ENCODE measurements around the gene RNF166.

Gene RNF166

DNA sequence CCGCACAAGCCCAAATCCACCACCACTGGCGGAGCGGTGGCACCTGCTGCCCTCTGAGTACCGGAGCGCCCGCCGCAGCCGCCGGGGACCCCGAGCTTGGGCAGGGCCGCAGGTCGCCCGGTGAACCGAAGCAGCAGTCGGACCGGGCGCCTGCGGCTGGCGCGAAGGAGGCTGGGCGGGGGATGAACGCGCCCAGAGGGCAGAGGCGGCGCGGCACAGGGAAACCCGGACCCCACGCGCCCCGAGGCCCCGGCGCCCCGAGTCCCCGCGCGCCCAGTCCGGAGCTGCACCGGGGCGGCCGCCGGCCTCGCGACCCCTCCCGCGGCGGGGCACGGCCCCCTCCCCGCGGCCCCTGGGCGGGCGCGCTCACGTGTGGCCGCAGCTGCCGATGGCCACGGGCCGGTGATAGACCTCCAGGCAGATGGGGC, 393 bp downstream of the RNF166 start:
- DNase-seq = peak; percentile 34

- peak; percentile 25 for DNase-seq
Observed at GRCh38 chr16:88705076-88705684, 1.0 kb downstream of the RNF166 start.

- peak; percentile 72 for DNase-seq
Observed at GRCh38 chr16:88703486-88704309, 2.5 kb downstream of the RNF166 start.

DNA sequence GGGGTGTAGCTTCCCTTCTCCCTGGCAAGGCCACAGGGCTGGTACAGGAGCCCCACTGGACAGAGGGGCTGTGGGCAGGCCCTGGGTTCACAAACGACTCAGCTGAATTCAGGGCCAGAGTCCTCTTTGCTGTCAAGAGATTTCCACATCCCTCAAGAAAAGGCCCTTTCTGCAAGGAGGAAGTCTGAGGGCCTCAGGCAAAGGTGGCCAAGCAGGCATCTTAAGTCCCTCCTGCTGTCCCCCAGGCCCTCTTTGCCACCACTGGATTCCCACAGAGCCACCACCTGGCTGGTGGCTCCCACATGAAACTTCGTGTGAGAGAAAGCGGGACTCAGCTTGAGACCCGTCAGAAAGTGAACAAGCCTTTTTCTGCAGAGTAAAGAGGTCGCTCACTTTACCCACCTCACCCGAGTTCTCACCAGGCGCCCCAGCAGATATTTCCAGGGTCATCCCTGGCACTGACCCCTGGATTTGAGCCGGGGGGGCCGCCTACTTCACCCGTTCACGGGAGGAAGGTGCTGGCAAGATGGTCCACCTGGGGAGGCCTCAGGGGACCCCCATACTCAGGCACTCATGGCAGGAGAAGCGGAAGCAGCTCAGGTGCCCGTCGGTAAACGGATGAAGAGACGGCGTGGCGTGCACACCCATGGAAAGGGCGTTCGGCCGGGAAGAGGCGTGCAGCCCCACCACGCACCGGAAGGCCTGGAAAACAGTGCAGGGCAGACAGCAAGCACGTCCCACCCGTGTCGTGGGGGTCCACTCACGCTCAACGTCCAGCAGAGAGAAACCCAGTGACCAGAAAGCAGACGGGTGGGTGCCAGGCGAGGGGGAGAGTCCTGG, 3.6 kb downstream of the RNF166 start:
- no peak for DNase-seq

- DNase-seq = peak; percentile 19
Observed at GRCh38 chr16:88701581-88702370, 4.4 kb downstream of the RNF166 start.

GRCh38 chr16:88700636-88701482, 5.3 kb downstream of the RNF166 start:
- DNase-seq = peak; percentile 95

- DNase-seq = no peak
Observed at GRCh38 chr16:88700322-88700635, 5.9 kb downstream of the RNF166 start.

- DNase-seq = no peak
Observed at GRCh38 chr16:88699180-88699579, 7.0 kb downstream of the RNF166 start.

DNA sequence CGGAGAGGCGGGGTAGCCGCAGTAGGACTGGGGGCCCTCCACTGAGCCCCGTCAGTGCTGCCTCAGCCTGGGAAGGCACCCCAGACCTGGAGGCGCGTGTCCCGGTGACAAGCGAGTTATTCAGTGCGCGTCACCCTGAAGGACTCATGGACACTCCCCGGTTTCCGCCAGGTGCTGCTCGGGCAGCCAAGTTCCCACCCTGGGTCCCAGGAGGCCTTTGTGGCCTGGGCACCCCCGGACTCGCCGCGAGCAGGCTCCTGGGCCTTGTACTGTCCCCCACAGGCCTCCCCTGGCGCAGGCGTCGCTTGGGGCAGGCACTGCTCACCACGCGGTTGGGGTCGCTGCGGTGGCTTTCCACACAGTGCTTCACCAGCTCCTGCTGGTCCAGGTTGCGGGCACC, 7.6 kb downstream of the RNF166 start:
- DNase-seq = no peak

DNA sequence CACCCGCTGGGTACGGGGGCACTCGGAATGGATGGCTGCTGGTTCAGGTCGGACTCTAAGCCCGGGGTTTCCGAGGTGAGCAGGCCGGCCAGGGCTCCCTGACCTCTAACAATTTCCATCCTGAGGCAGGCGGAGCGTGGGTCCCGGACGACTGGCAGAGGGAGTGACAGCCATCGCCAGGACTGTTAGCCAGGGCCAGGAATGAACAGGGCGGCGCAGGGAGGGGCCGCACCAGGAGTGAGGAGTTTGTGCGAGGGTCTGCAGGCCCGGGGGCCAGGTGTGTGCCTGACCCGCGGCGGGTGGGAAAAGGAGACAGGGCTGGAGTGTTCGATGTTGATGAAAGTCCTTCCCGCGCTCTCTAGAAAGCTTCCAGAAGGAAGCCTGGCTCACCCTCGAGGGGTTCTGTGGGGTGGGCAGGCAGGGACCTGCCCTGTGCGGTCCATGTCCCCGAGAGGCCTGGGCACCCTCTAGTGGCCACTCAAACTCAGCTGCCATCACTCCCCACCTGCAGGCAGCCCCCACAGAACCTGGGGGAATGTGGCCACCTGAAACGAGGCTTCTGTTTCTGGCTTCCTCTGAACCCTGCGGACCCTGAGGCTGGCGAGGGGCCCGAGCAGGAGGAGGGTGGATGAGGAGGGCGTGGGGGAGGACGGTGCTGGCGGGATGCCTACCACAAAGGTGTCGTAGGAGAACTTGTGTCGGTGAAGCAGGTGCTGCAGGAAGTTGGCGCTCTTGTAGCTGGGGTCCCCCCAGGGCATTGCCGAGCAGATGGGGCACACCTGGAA, 8.2 kb downstream of the RNF166 start:
- DNase-seq = no peak

GRCh38 chr16:88697116-88697830, 8.9 kb downstream of the RNF166 start:
- no peak for DNase-seq

DNA sequence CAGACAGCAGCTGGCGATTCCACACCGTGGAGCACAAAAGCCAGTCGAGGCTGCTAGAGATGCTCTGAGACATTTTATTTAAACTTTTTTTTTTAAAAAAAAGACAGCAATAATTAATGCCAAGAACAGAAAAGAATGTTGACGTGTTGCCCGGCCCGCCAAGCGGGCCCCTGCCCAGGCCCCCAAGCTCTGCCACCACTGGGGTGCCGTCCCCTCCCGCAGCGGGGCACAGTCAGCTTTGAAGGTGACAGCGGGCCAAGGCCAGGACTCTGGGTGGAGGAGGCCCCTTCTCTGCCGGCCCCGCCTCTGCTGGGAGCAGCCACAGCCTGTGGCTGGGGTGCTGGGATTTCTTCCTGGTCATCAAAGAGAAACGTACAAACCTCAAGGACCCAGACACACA, 9.8 kb downstream of the RNF166 start:
- DNase-seq = no peak

GRCh38 chr16:88695753-88696152, 10.5 kb downstream of the RNF166 start:
- DNase-seq = no peak

DNA sequence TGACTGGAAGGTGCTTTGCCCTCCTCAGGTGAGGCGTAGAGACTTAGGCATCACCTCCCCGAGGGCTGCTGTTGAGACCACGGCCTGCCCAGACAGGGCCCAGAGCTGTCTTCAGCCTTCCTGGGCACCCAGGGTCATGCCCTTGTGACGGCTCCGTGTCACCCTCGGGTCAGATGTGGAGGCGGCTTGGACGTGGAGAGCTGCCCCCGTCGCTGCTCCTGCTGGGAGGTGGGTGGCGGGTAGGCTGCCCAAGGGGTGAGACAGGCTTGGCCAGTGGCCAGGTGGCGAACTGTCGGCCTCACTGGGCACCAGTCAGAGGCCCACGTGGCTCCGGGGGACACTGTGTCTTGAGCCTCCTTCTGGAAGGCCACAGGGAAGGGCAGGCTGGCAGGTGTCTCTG, 11.0 kb downstream of the RNF166 start:
- no peak for DNase-seq

GRCh38 chr16:88694221-88695087, 11.8 kb downstream of the RNF166 start:
- DNase-seq = no peak

DNA sequence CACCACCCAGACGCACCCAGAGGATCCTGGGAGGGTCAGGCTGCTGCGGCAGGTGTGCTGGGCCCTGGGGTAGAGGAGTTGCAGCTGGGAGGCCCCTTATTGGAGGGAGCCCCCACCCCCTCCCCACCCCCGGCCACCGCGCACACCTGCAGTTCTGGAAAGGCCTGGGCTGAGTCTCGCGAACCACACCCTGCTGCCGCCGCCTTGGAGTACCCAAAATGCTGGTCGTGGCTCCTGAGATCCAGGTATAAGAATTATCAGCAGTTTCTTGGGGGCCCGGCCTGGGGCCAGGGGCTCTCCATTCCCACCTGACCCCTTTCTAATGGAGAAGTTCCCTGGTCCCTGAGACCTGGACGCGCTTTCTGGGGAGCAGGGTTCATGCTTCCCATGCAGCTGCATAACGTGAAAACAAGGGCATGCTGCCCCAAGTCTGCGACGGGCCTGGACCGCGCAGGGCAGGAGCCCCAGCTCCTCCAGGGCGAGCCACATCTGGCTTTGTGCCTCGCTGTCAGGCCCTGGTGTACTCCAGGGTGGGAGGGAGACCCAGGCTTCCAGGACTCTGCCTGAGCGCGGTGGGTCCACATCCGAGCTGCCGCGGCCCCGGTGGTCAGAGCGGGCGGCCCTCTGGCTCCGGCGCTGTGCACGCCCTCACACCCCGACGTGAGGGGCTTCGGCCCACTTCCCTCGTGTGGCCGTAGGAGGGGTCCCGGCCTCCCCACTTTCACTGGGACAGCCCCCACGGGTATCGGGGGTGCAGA, 12.6 kb downstream of the RNF166 start:
- no peak for DNase-seq

DNA sequence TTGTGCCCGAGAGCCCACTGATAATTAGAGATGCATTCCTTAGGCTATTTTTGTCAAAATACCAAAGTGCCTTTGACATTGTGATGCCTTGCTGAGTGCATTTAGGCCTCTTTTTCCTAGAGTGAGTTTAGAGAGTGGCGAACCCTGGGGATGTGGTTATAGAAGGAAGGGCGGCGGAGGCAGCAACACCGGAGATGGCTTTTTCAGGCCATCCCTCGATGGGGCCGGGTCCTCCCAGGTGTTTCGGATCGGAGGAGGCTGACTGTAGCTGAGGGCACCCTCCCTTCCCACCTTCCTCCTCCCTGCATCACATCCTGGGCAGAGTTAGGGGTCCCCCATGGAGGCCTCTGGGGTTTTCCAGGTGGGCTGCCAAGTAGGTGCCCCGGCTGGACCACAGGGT, 13.3 kb downstream of the RNF166 start:
- DNase-seq = no peak

GRCh38 chr16:88691924-88692560, 14.2 kb downstream of the RNF166 start:
- DNase-seq = peak; percentile 32

All from activated naive CD4-positive, alpha-beta T cell treated with Interleukin-2 at 50 U/mL for 16 hours (primary cell).